Measurements from ENCODE around the gene PCK2.
A peak's percentile ranks its signal among the peaks of the same experiment; 100 is the strongest.

The PCK2 gene

GRCh38 chr14:24115422-24116127, 21.5 kb downstream of the PCK2 start:
- H3K4me3 ChIP-seq (ENCODE audit: low read length): peak overlapping the region; percentile 76
- peak overlapping the region; percentile 90 for H3K4me2 ChIP-seq (ENCODE audit: low read length)
- H3K9ac ChIP-seq (ENCODE audit: low read depth, low read length): peak overlapping the region; percentile 91
- H3K9me3 ChIP-seq (replicated peaks; ENCODE audit: low read length): no peaks in the 10 kb centered on the region
- no peaks in the 10 kb centered on the region for H3K27me3 ChIP-seq (ENCODE audit: control insufficient read depth, insufficient read depth, low read length)
- peaks cover 11% of the 10 kb centered on the region for H3K4me1 ChIP-seq (ENCODE audit: control insufficient read depth, insufficient read depth, low read length)
- peaks cover 17% of the 10 kb centered on the region for H3K36me3 ChIP-seq (ENCODE audit: insufficient read depth, low read length)

GRCh38 chr14:24116128-24116814, 22.2 kb downstream of the PCK2 start:
- Histone ChIP-seq H3K4me2 (ENCODE audit: low read length) (peak overlapping the region; percentile 90), H3K36me3 (ENCODE audit: insufficient read depth, low read length) (peaks cover 24% of the 10 kb centered on the region), H3K27me3 (ENCODE audit: control insufficient read depth, insufficient read depth, low read length) (no peaks in the 10 kb centered on the region), H3K4me3 (ENCODE audit: low read length) (peak overlapping the region; percentile 76), H3K9me3 (replicated peaks; ENCODE audit: low read length) (no peaks in the 10 kb centered on the region), H3K9ac (ENCODE audit: low read depth, low read length) (no peak overlapping the region), H3K4me1 (ENCODE audit: control insufficient read depth, insufficient read depth, low read length) (peaks cover 11% of the 10 kb centered on the region)

- Histone ChIP-seq H3K9me3 (replicated peaks; ENCODE audit: low read length) (no peaks in the 10 kb centered on the region), H3K9ac (ENCODE audit: low read depth, low read length) (no peak overlapping the region), H3K4me1 (ENCODE audit: control insufficient read depth, insufficient read depth, low read length) (peaks cover 11% of the 10 kb centered on the region), H3K4me2 (ENCODE audit: low read length) (no peak overlapping the region), H3K27me3 (ENCODE audit: control insufficient read depth, insufficient read depth, low read length) (no peaks in the 10 kb centered on the region), H3K36me3 (ENCODE audit: insufficient read depth, low read length) (peaks cover 31% of the 10 kb centered on the region), H3K4me3 (ENCODE audit: low read length) (no peak overlapping the region)
These were observed 23.1 kb downstream of the PCK2 start for GRCh38 chr14:24117179-24117578.

GRCh38 chr14:24119691-24120090, 25.6 kb downstream of the PCK2 start:
- Histone ChIP-seq H3K4me1 (ENCODE audit: control insufficient read depth, insufficient read depth, low read length) (peaks cover 6% of the 10 kb centered on the region), H3K36me3 (ENCODE audit: insufficient read depth, low read length) (peaks cover 31% of the 10 kb centered on the region), H3K4me2 (ENCODE audit: low read length) (no peak overlapping the region), H3K27me3 (ENCODE audit: control insufficient read depth, insufficient read depth, low read length) (no peaks in the 10 kb centered on the region), H3K9me3 (replicated peaks; ENCODE audit: low read length) (no peaks in the 10 kb centered on the region), H3K9ac (ENCODE audit: low read depth, low read length) (no peak overlapping the region), H3K4me3 (ENCODE audit: low read length) (no peak overlapping the region)

GRCh38 chr14:24121210-24121609, 27.1 kb downstream of the PCK2 start:
- Histone ChIP-seq H3K9me3 (replicated peaks; ENCODE audit: low read length) (no peaks in the 10 kb centered on the region), H3K36me3 (ENCODE audit: insufficient read depth, low read length) (peaks cover 31% of the 10 kb centered on the region)

GRCh38 chr14:24122416-24122815, 28.3 kb downstream of the PCK2 start:
- Histone ChIP-seq H3K4me1 (ENCODE audit: control insufficient read depth, insufficient read depth, low read length) (no peaks in the 10 kb centered on the region), H3K36me3 (ENCODE audit: insufficient read depth, low read length) (peaks cover 31% of the 10 kb centered on the region), H3K4me2 (ENCODE audit: low read length) (no peak overlapping the region), H3K4me3 (ENCODE audit: low read length) (no peak overlapping the region), H3K9ac (ENCODE audit: low read depth, low read length) (no peak overlapping the region), H3K27me3 (ENCODE audit: control insufficient read depth, insufficient read depth, low read length) (no peaks in the 10 kb centered on the region), H3K9me3 (replicated peaks; ENCODE audit: low read length) (no peaks in the 10 kb centered on the region)

More at GRCh38 chr14:24121210-24121609, 27.1 kb downstream of the PCK2 start:
- no peaks in the 10 kb centered on the region for H3K4me1 ChIP-seq (ENCODE audit: control insufficient read depth, insufficient read depth, low read length)
- H3K4me3 ChIP-seq (ENCODE audit: low read length): no peak overlapping the region
- H3K4me2 ChIP-seq (ENCODE audit: low read length): no peak overlapping the region
- H3K9ac ChIP-seq (ENCODE audit: low read depth, low read length): no peak overlapping the region
- H3K27me3 ChIP-seq (ENCODE audit: control insufficient read depth, insufficient read depth, low read length): no peaks in the 10 kb centered on the region

- Histone ChIP-seq H3K4me2 (ENCODE audit: low read length) (no peak overlapping the region), H3K36me3 (ENCODE audit: insufficient read depth, low read length) (peaks cover 31% of the 10 kb centered on the region), H3K4me1 (ENCODE audit: control insufficient read depth, insufficient read depth, low read length) (no peaks in the 10 kb centered on the region), H3K9me3 (replicated peaks; ENCODE audit: low read length) (no peaks in the 10 kb centered on the region), H3K4me3 (ENCODE audit: low read length) (no peak overlapping the region), H3K27me3 (ENCODE audit: control insufficient read depth, insufficient read depth, low read length) (no peaks in the 10 kb centered on the region), H3K9ac (ENCODE audit: low read depth, low read length) (no peak overlapping the region)
These were observed 28.8 kb downstream of the PCK2 start for GRCh38 chr14:24122898-24123297.

- Histone ChIP-seq H3K4me3 (ENCODE audit: low read length) (no peak overlapping the region), H3K36me3 (ENCODE audit: insufficient read depth, low read length) (peaks cover 28% of the 10 kb centered on the region), H3K4me2 (ENCODE audit: low read length) (no peak overlapping the region), H3K4me1 (ENCODE audit: control insufficient read depth, insufficient read depth, low read length) (no peaks in the 10 kb centered on the region), H3K27me3 (ENCODE audit: control insufficient read depth, insufficient read depth, low read length) (no peaks in the 10 kb centered on the region), H3K9ac (ENCODE audit: low read depth, low read length) (no peak overlapping the region), H3K9me3 (replicated peaks; ENCODE audit: low read length) (no peaks in the 10 kb centered on the region)
These were observed 29.6 kb downstream of the PCK2 start for GRCh38 chr14:24123424-24124417.

GRCh38 chr14:24126939-24127338, 32.8 kb downstream of the PCK2 start:
- no peaks in the 10 kb centered on the region for H3K36me3 ChIP-seq (ENCODE audit: insufficient read depth, low read length)
- no peaks in the 10 kb centered on the region for H3K27me3 ChIP-seq (ENCODE audit: control insufficient read depth, insufficient read depth, low read length)
- H3K4me3 ChIP-seq (ENCODE audit: low read length): no peak overlapping the region
- no peak overlapping the region for H3K9ac ChIP-seq (ENCODE audit: low read depth, low read length)
- no peaks in the 10 kb centered on the region for H3K9me3 ChIP-seq (replicated peaks; ENCODE audit: low read length)
- H3K4me1 ChIP-seq (ENCODE audit: control insufficient read depth, insufficient read depth, low read length): peaks cover 14% of the 10 kb centered on the region
- no peak overlapping the region for H3K4me2 ChIP-seq (ENCODE audit: low read length)

GRCh38 chr14:24127673-24128072, 33.6 kb downstream of the PCK2 start:
- no peaks in the 10 kb centered on the region for H3K27me3 ChIP-seq (ENCODE audit: control insufficient read depth, insufficient read depth, low read length)
- H3K4me3 ChIP-seq (ENCODE audit: low read length): no peak overlapping the region
- no peak overlapping the region for H3K4me2 ChIP-seq (ENCODE audit: low read length)
- H3K4me1 ChIP-seq (ENCODE audit: control insufficient read depth, insufficient read depth, low read length): peaks cover 21% of the 10 kb centered on the region
- H3K9me3 ChIP-seq (replicated peaks; ENCODE audit: low read length): no peaks in the 10 kb centered on the region
- H3K9ac ChIP-seq (ENCODE audit: low read depth, low read length): no peak overlapping the region
- no peaks in the 10 kb centered on the region for H3K36me3 ChIP-seq (ENCODE audit: insufficient read depth, low read length)

GRCh38 chr14:24129410-24129998, 35.4 kb downstream of the PCK2 start:
- no peaks in the 10 kb centered on the region for H3K9me3 ChIP-seq (replicated peaks; ENCODE audit: low read length)
- H3K4me2 ChIP-seq (ENCODE audit: low read length): no peak overlapping the region
- no peak overlapping the region for H3K4me3 ChIP-seq (ENCODE audit: low read length)
- H3K36me3 ChIP-seq (ENCODE audit: insufficient read depth, low read length): no peaks in the 10 kb centered on the region
- H3K9ac ChIP-seq (ENCODE audit: low read depth, low read length): no peak overlapping the region
- peaks cover 21% of the 10 kb centered on the region for H3K4me1 ChIP-seq (ENCODE audit: control insufficient read depth, insufficient read depth, low read length)
- no peaks in the 10 kb centered on the region for H3K27me3 ChIP-seq (ENCODE audit: control insufficient read depth, insufficient read depth, low read length)

Measured in skeletal muscle satellite cell (primary cell).